WERI-Rb-1 (cell line): Measurements from ENCODE around the gene SOD1.
"Not testable (repeated sequence)": the region's sequence is repeated elsewhere in the genome, so short reads cannot be mapped to it uniquely, and the experiment has no call there.

Experiments used
- DNase-seq: peaks from one replicate; pipeline ENCODE4 v3.0.0-alpha.2; 2020
- H3K27ac ChIP-seq: fragments of 250-450 bp; sonication (Bioruptor Pico); 2 replicates; pipeline ENCODE4 v1.5.1; 2020; ENCODE audit warnings: mild to moderate bottlenecking, moderate library complexity
- H3K27me3 ChIP-seq: fragments of 250-450 bp; sonication (Bioruptor Pico); 2 replicates; pipeline ENCODE4 v1.5.1; 2021; ENCODE audit warnings: mild to moderate bottlenecking, low read depth, moderate library complexity; ENCODE audit not compliant: insufficient read depth, severe bottlenecking
- H3K36me3 ChIP-seq: fragments of 250-450 bp; sonication (Bioruptor Pico); 2 replicates; pipeline ENCODE4 v1.5.1; 2020; ENCODE audit warnings: mild to moderate bottlenecking, moderate library complexity
- H3K4me3 ChIP-seq: 2 replicates; pipeline ENCODE4 v1.5.1; 2011; ENCODE audit warnings: low read depth, mild to moderate bottlenecking, control low read depth, low read length
- H3K9me3 ChIP-seq: fragments of 250-450 bp; sonication (Bioruptor Pico); 2 replicates; pipeline ENCODE4 v1.5.1; 2021; ENCODE audit warnings: mild to moderate bottlenecking, moderate library complexity; ENCODE audit not compliant: severe bottlenecking
- CTCF ChIP-seq: IDR thresholded peaks from 2 replicates; pipeline ENCODE4 v1.5.1; 2011; ENCODE audit warnings: low read depth, mild to moderate bottlenecking, control low read depth, inconsistent platforms, low read length

Gene SOD1

GRCh38 chr21:31647650-31648049 is 11.8 kb upstream of the SOD1 start:
- Histone ChIP-seq H3K36me3 (no peaks in the 10 kb centered on the region; the same call in 1 of the 2 replicates), H3K4me3 (no peak overlapping the region), H3K9me3 (peaks cover 6% of the 10 kb centered on the region), H3K27me3 (no peaks in the 10 kb centered on the region), H3K27ac (no peak overlapping the region)
- DNase-seq, result no peak
- TF ChIP-seq CTCF, result no peak

GRCh38 chr21:31650930-31651329 is 8.6 kb upstream of the SOD1 start:
- Histone ChIP-seq H3K4me3 (no peak overlapping the region), H3K36me3 (no peaks in the 10 kb centered on the region; the same call in 1 of the 2 replicates), H3K27ac (no peak overlapping the region), H3K27me3 (no peaks in the 10 kb centered on the region), H3K9me3 (peaks cover 6% of the 10 kb centered on the region)
- no peak for DNase-seq
- no peak for TF ChIP-seq CTCF

GRCh38 chr21:31651491-31651890 is 8.0 kb upstream of the SOD1 start:
- not testable (repeated sequence) for H3K27me3 ChIP-seq, DNase-seq, H3K36me3 ChIP-seq, H3K9me3 ChIP-seq, H3K4me3 ChIP-seq, H3K27ac ChIP-seq

GRCh38 chr21:31654340-31654739 is 5.2 kb upstream of the SOD1 start:
- no peak for DNase-seq
- Histone ChIP-seq H3K27ac (no peak overlapping the region), H3K4me3 (no peak overlapping the region), H3K36me3 (no peaks in the 10 kb centered on the region; the same call in 1 of the 2 replicates), H3K27me3 (no peaks in the 10 kb centered on the region), H3K9me3 (peaks cover 6% of the 10 kb centered on the region)
- no peak for TF ChIP-seq CTCF

GRCh38 chr21:31654821-31655580 is 4.5 kb upstream of the SOD1 start:
- not testable (repeated sequence) for DNase-seq, H3K4me3 ChIP-seq, H3K27me3 ChIP-seq, H3K27ac ChIP-seq, H3K9me3 ChIP-seq, H3K36me3 ChIP-seq

- no peak for TF ChIP-seq CTCF
Observed at GRCh38 chr21:31656199-31657095, 3.0 kb upstream of the SOD1 start.

More at GRCh38 chr21:31656199-31657095, 3.0 kb upstream of the SOD1 start:
- H3K9me3 ChIP-seq, result no peaks in the 10 kb centered on the region
- H3K36me3 ChIP-seq, result peaks cover 5% of the 10 kb centered on the region
- no peak for DNase-seq
- H3K4me3 ChIP-seq, result no peak overlapping the region
- no peaks in the 10 kb centered on the region for H3K27me3 ChIP-seq
- H3K27ac ChIP-seq, result no peak overlapping the region
